Measurements from ENCODE around the gene PTPRT. TPM values are rescaled to one million over a fixed set of nuclear protein-coding genes. Genes with fewer than 3 reads are reported as not detected.

The PTPRT gene
- total and polyA plus RNA-seq, 5 donors, result 0.06 to 0.40 (median 0.20) TPM

DNA sequence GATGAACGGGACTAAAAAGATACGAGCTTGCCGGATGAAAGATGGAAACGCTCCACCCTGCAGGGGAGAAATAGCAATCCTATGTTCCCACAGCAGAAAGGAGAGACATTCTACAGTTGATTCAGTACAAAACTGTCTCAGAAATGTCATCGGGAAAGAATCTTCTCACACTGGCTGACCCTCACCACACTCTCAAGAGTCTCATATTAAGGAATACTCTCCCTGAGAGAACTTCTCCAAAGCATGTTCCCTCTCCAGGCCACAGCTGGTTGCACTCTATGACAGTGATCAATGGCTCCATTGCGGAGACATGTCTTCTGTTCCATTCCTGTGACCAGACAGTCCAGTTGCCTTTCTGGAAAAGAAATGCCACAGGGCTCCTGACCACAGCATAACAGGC, 813.6 kb downstream of the PTPRT start:
- no peak for DNase-seq
- 72% methylated on average over 6 of the region's 6 CpGs for WGBS

DNA sequence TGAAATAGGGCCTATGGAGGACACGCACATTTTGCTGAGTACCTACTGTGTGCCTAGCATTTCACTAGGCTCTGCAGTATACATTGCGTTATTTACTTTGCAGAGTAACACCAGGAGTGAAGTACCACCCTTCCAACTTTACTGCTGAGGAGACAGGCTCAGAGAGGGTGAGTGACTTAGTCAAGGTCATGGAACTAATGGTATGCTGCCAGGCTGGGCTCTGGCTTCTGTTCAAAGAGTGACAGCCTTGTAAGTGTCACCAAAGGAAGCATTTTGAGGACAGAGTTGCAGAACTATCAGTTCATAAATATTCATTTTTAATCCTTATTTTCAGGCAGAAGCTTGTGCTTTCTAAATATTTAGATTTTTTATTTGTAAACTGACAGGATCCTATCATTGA, 816.7 kb downstream of the PTPRT start:
- no peak overlapping the region for H3K4me3 ChIP-seq (ENCODE audit: low read length)
- no peak for DNase-seq
- H3K9me3 ChIP-seq (ENCODE audit: control insufficient read depth, low read length), result no peaks in the 10 kb centered on the region
- no peaks in the 10 kb centered on the region for H3K27me3 ChIP-seq (ENCODE audit: control insufficient read depth, insufficient read depth)
- no peak for ATAC-seq
- H3K4me1 ChIP-seq (ENCODE audit: control insufficient read depth, insufficient read depth, low read length), result no peaks in the 10 kb centered on the region
- H3K27ac ChIP-seq (ENCODE audit: low read length), result no peak overlapping the region
- WGBS, result 87% methylated on average over 2 of the region's 2 CpGs
- intact Hi-C loops (cut with DNase I), result no loop called here

More for the DNA sequence above, 813.6 kb downstream of the PTPRT start:
- no peaks in the 10 kb centered on the region for H3K27me3 ChIP-seq (ENCODE audit: control insufficient read depth, insufficient read depth)
- H3K27ac ChIP-seq (ENCODE audit: low read length), result no peak overlapping the region
- no peaks in the 10 kb centered on the region for H3K9me3 ChIP-seq (ENCODE audit: control insufficient read depth, low read length)
- intact Hi-C loops (cut with DNase I), result no loop called here
- ATAC-seq, result no peak
- no peaks in the 10 kb centered on the region for H3K4me1 ChIP-seq (ENCODE audit: control insufficient read depth, insufficient read depth, low read length)
- no peak overlapping the region for H3K4me3 ChIP-seq (ENCODE audit: low read length)

DNA sequence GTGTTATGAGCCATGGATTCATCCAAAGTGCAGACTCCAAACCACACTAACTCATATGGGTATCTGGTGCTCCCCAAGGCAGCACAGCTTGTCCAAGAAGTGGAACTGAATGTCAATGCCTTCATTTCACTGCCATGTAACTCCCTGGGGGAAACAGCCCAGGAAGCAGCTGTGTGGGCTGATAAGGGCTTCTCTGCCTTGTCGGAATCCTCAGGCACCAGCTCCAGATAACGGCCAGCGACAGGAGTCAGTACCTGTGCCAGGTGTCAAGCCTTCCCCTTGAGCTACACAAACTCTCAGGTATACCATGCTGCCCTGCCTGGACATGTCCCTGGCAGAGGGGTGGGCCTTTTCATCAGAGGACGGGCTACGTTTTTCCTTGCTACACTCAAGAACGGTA, 819.6 kb downstream of the PTPRT start:
- Histone ChIP-seq H3K4me1 (ENCODE audit: control insufficient read depth, insufficient read depth, low read length) (no peaks in the 10 kb centered on the region), H3K27ac (ENCODE audit: low read length) (no peak overlapping the region), H3K9me3 (ENCODE audit: control insufficient read depth, low read length) (no peaks in the 10 kb centered on the region), H3K27me3 (ENCODE audit: control insufficient read depth, insufficient read depth) (no peaks in the 10 kb centered on the region), H3K4me3 (ENCODE audit: low read length) (no peak overlapping the region)
- intact Hi-C loops (cut with DNase I), result no loop called here
- ATAC-seq (no peak), DNase-seq (no peak)
- 39% methylated on average over 6 of the region's 6 CpGs for WGBS

DNA sequence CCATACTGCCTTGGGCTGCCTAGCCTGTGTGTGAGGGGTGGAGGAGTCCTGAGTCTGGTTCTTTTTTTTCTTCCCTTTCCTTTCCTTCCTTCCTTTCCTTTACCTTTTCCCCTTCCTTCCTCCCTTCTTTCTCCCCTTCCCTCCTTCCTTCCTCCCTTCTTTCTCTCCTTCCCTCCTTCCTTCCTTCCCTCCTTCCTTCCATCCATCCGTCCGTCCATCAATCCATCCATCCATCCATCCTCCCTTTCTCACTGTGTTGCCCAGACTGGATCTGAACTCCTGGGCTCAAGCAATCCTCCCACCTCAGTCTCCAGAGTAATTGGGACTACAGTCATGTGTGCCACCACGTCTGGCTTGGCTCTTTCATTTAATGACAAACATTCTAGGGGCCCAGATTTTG, 820.8 kb downstream of the PTPRT start:
- WGBS, result 69% methylated on average over 3 of the region's 3 CpGs

DNA sequence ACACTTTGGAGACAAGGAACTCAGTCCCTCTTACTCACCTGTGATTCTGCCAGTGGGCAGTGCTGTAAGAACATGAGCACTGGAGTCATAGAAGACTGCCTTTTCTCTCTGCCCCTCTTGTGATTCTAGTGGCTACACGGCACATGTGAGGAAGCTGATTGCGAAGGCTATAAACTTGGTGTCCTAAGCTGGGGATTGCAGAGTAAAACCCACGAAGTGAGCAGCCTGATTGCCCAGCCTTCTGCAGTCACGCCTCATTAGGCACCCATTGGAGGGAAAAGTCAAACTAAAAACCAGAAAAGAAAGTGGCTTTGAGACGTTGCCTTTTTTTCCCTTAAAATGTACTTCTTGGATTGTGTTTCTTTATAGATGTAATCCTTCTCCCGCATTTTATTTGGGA, 823.1 kb downstream of the PTPRT start:
- H3K9me3 ChIP-seq (ENCODE audit: control insufficient read depth, low read length), result no peaks in the 10 kb centered on the region
- H3K4me1 ChIP-seq (ENCODE audit: control insufficient read depth, insufficient read depth, low read length), result no peaks in the 10 kb centered on the region
- no peaks in the 10 kb centered on the region for H3K27me3 ChIP-seq (ENCODE audit: control insufficient read depth, insufficient read depth)
- ATAC-seq (no peak), DNase-seq (no peak)
- H3K27ac ChIP-seq (ENCODE audit: low read length), result no peak overlapping the region
- intact Hi-C loops (cut with DNase I), result no loop called here
- WGBS, result 77% methylated on average over 6 of the region's 6 CpGs
- no peak overlapping the region for H3K4me3 ChIP-seq (ENCODE audit: low read length)

More for the DNA sequence above, 820.8 kb downstream of the PTPRT start:
- Histone ChIP-seq H3K4me3 (ENCODE audit: low read length) (no peak overlapping the region), H3K4me1 (ENCODE audit: control insufficient read depth, insufficient read depth, low read length) (no peaks in the 10 kb centered on the region), H3K9me3 (ENCODE audit: control insufficient read depth, low read length) (no peaks in the 10 kb centered on the region), H3K27ac (ENCODE audit: low read length) (no peak overlapping the region), H3K27me3 (ENCODE audit: control insufficient read depth, insufficient read depth) (no peaks in the 10 kb centered on the region)
- intact Hi-C loops (cut with DNase I), result no loop called here
- DNase-seq (no peak), ATAC-seq (no peak)

DNA sequence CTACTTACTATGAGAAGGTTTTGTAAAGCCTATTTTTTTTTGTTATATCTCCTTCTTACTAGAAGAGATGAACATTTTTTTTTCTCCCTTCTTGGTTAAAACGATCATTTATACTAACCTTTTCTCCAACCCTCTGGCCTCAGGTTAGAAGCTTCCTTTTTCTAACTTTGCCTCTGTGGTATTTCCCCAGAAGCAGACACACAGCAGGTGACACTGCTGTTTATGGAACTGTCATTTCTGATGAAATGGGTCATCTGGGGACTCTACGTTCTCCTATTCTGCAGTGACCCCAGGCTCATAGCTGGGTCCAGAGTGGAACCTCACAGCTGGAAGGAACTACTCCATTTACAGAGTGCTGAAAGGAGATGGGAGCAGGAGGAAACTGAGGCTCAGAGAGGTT, 825.3 kb downstream of the PTPRT start:
- Histone ChIP-seq H3K9me3 (ENCODE audit: control insufficient read depth, low read length) (no peaks in the 10 kb centered on the region), H3K27ac (ENCODE audit: low read length) (no peak overlapping the region), H3K27me3 (ENCODE audit: control insufficient read depth, insufficient read depth) (no peaks in the 10 kb centered on the region), H3K4me3 (ENCODE audit: low read length) (no peak overlapping the region), H3K4me1 (ENCODE audit: control insufficient read depth, insufficient read depth, low read length) (no peaks in the 10 kb centered on the region)
- WGBS, result 72% methylated on average over 2 of the region's 2 CpGs
- DNase-seq (no peak), ATAC-seq (no peak)
- intact Hi-C loops (cut with DNase I), result no loop called here

DNA sequence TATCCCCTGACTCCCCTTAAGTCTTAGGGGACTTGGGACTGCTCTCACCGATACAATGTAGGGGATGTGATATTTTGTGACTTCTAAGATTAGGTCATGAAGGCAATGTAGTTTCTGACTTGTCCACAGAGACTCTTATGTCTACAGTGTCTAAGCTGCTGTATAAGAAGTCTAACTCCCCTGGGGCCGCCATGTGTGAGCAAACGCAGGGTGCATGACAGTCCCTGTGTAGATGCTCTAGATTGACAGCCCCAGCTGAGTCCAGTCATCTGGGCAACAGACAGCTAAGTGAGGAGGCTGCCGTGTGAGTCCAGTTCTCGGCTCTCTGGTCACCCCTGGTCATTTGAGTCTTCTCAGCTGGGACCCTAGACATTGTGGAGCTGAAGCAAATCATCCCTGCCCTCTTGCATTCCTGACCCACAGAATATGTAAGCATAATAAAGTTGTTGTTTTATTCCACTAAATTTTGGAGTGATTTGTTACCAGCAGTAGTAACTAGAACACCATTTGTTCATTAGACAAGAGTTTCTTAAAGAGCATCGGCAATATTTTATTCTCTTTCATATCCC, 828.2 kb downstream of the PTPRT start:
- H3K4me3 ChIP-seq (ENCODE audit: low read length), result no peak overlapping the region
- DNase-seq (no peak), ATAC-seq (no peak)
- intact Hi-C loops (cut with DNase I), result no loop called here
- H3K9me3 ChIP-seq (ENCODE audit: control insufficient read depth, low read length), result no peaks in the 10 kb centered on the region
- H3K4me1 ChIP-seq (ENCODE audit: control insufficient read depth, insufficient read depth, low read length), result no peaks in the 10 kb centered on the region
- WGBS, result 77% methylated on average over 6 of the region's 6 CpGs
- H3K27me3 ChIP-seq (ENCODE audit: control insufficient read depth, insufficient read depth), result no peaks in the 10 kb centered on the region
- no peak overlapping the region for H3K27ac ChIP-seq (ENCODE audit: low read length)

DNA sequence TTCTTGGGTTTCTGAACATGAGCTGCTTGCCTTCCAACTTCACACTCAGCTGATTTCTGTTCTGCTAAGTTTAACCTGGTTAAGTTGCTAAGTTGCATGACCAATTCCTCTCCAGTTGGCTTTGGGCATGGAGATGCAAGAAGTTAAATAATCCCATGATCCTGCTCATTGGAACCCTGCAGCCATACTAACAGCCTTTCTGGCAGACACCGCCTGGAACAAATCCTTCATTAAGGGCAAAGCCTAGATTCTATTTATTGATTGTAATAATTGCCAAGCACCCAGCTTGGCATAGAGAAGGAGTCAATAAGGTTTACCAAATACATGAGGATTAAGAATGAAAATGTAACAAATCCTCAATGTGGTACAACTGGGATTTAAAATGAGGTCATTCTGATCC, 829.1 kb downstream of the PTPRT start:
- intact Hi-C loops (cut with DNase I), result no loop called here
- Histone ChIP-seq H3K9me3 (ENCODE audit: control insufficient read depth, low read length) (no peaks in the 10 kb centered on the region), H3K27ac (ENCODE audit: low read length) (no peak overlapping the region), H3K27me3 (ENCODE audit: control insufficient read depth, insufficient read depth) (no peaks in the 10 kb centered on the region), H3K4me3 (ENCODE audit: low read length) (no peak overlapping the region), H3K4me1 (ENCODE audit: control insufficient read depth, insufficient read depth, low read length) (no peaks in the 10 kb centered on the region)
- no peak for ATAC-seq
- no peak for DNase-seq
- 91% methylated on average over 1 of the region's 1 CpG for WGBS

DNA sequence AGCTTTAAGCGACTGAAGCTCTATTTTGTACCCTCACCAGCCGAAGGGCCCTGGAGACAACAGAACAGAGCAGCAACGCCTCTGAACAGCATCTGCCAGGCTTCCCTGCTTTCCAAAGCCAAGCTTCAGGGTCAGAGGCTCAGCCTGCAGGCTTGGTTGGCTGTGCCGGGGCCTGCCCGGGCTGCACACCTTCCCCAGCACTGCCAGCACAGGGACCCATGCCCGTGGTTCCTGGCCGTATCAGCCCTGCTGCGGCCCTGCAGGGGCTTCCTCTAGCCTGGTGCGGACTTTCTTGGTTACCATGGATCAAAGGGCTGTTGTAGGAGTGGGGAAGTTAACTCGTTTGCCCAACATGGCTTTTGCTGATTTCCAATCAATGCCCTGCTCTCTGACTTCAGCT, 830.1 kb downstream of the PTPRT start:
- Histone ChIP-seq H3K27me3 (ENCODE audit: control insufficient read depth, insufficient read depth) (no peaks in the 10 kb centered on the region), H3K4me3 (ENCODE audit: low read length) (no peak overlapping the region), H3K9me3 (ENCODE audit: control insufficient read depth, low read length) (no peaks in the 10 kb centered on the region), H3K27ac (ENCODE audit: low read length) (no peak overlapping the region), H3K4me1 (ENCODE audit: control insufficient read depth, insufficient read depth, low read length) (no peaks in the 10 kb centered on the region)
- no peak for ATAC-seq
- no peak for DNase-seq
- intact Hi-C loops (cut with DNase I), result no loop called here
- WGBS, result 90% methylated on average over 10 of the region's 10 CpGs

DNA sequence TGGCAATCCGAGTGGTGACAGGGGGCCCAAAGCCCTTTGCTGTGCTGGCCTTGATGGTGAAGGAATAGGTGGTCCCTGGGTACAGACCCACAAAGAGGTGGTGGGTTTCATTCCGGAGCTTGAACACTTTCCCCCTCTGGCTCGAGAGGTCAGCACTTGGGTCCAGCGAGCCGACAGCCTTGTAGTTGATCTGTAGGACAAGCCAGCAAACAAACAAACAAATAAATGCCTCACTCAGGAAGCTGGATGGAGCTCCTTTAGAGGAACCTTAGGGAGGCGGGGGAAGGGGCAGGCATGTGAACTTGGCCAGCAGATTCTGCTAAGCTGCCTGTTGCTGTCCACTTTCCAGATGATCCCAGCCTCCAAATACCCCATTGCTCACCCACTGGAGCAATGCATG, 837.6 kb downstream of the PTPRT start:
- no peaks in the 10 kb centered on the region for H3K4me1 ChIP-seq (ENCODE audit: control insufficient read depth, insufficient read depth, low read length)
- WGBS, result 60% methylated on average over 6 of the region's 6 CpGs
- H3K27me3 ChIP-seq (ENCODE audit: control insufficient read depth, insufficient read depth), result no peaks in the 10 kb centered on the region
- intact Hi-C loops (cut with DNase I), result no loop called here
- no peak overlapping the region for H3K4me3 ChIP-seq (ENCODE audit: low read length)
- ATAC-seq, result no peak
- no peak overlapping the region for H3K27ac ChIP-seq (ENCODE audit: low read length)
- H3K9me3 ChIP-seq (ENCODE audit: control insufficient read depth, low read length), result no peaks in the 10 kb centered on the region
- no peak for DNase-seq

DNA sequence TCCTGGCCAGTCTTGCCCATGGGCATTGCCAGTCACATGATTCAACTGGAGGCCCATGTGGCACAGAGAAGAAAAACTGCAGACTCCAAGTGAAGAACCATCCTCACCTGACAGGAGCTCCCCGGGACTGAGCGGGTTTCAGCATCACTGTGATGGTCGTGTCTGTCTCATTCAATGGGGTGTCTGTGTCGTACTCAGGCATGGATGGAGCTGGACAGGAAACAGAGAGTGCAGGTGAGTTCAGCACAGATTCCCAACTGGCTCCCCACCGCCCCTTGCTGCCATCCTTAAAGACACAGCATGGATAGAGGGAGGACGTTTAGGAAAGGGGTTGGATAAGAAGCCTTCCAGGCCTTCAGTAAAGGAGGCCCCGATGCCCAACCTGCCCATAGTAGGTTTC, 839.2 kb downstream of the PTPRT start:
- Histone ChIP-seq H3K4me3 (ENCODE audit: low read length) (no peak overlapping the region), H3K4me1 (ENCODE audit: control insufficient read depth, insufficient read depth, low read length) (no peaks in the 10 kb centered on the region), H3K27ac (ENCODE audit: low read length) (no peak overlapping the region), H3K9me3 (ENCODE audit: control insufficient read depth, low read length) (no peaks in the 10 kb centered on the region), H3K27me3 (ENCODE audit: control insufficient read depth, insufficient read depth) (no peaks in the 10 kb centered on the region)
- no peak for ATAC-seq
- no peak for DNase-seq
- 87% methylated on average over 7 of the region's 7 CpGs for WGBS
- intact Hi-C loops (cut with DNase I), result no loop called here
